ENCODE measurements around the gene NAA16.

- no peak for TF ChIP-seq CTCF (IDR thresholded peaks at IDR 0.05)
- TF ChIP-seq POLR2A (IDR thresholded peaks at IDR 0.05), result no peak
Observed at GRCh38 chr13:41405367-41405766, 94.3 kb downstream of the NAA16 start.
